Activated CD8-positive, alpha-beta T cell treated with anti-CD3 and anti-CD28 coated beads for 36 hours (primary cell): ENCODE results near the gene TUBA8. TPM values are rescaled to one million over a fixed set of nuclear protein-coding genes. Genes with fewer than 3 reads are reported as not detected.

Source experiments
- ATAC-seq: fragments of 200-7000 bp; cut with Tn5 transposase; one replicate; pipeline ENCODE4 v1.10.0; 2021; ENCODE audit warnings: mild to moderate bottlenecking, moderate library complexity
- CTCF ChIA-PET: fragments of 350-600 bp; sonication (Branson Sonifier 250); formaldehyde crosslinking; loops from one replicate; lab custom pipeline; 2021; ENCODE audit warnings: antibody characterized with exemption; lab: Charles Lee
- POLR2A ChIA-PET: fragments of 350-600 bp; sonication (Branson Sonifier 250); formaldehyde crosslinking; loops from one replicate; lab custom pipeline; 2021; ENCODE audit warnings: antibody characterized with exemption; lab: Charles Lee
- DNase-seq: peaks from one replicate; pipeline ENCODE4 v3.0.0-alpha.2; 2020
- H3K27ac Mint-ChIP-seq: one replicate; pipeline ENCODE4 v1.8.0; 2021; ENCODE audit warnings: mild to moderate bottlenecking, mixed read lengths
- H3K27me3 Mint-ChIP-seq: one replicate; pipeline ENCODE4 v1.8.0; 2021; ENCODE audit warnings: mixed read lengths
- H3K36me3 Mint-ChIP-seq: one replicate; pipeline ENCODE4 v1.8.0; 2021; ENCODE audit warnings: low read depth, mixed read lengths
- H3K4me1 Mint-ChIP-seq: one replicate; pipeline ENCODE4 v1.8.0; 2021; ENCODE audit warnings: low read depth, mixed read lengths
- H3K4me3 Mint-ChIP-seq: one replicate; pipeline ENCODE4 v1.8.0; 2021; ENCODE audit warnings: mild to moderate bottlenecking, moderate library complexity, mixed read lengths
- H3K9me3 Mint-ChIP-seq: one replicate; pipeline ENCODE4 v1.8.0; 2021; ENCODE audit warnings: mixed read lengths
- CTCF ChIP-seq: fragments of 200-600 bp; IDR thresholded peaks from one replicate; pipeline ENCODE4 v1.8.0; 2022; ENCODE audit warnings: antibody characterized with exemption, mild to moderate bottlenecking
- intact Hi-C: fragments of 100-400 bp; cut with micrococcal nuclease; formaldehyde crosslinking; loops from one replicate; pipeline ENCODE4 v1.10.0; 2022
- total RNA-seq, 2 experiments: library from RNA; stranded (reverse); gene quantifications; one replicate each; pipeline ENCODE4 v1.2.3, GENCODE V29; 2021

The TUBA8 gene
- total RNA-seq, 2 experiments from 2014 or later, result 0.56 to 0.85 TPM

- H3K4me3 Mint-ChIP-seq, result no peak overlapping the region
These were observed 3.2 kb downstream of the TUBA8 start for GRCh38 chr22:18113680-18114394.

GRCh38 chr22:18114495-18114894 lies 3.9 kb downstream of the TUBA8 start:
- Mint-ChIP-seq H3K36me3 (no peaks in the 10 kb centered on the region), H3K4me3 (no peak overlapping the region), H3K27ac (no peak overlapping the region), H3K4me1 (peaks cover 23% of the 10 kb centered on the region), H3K27me3 (peaks cover 25% of the 10 kb centered on the region), H3K9me3 (no peaks in the 10 kb centered on the region)
- DNase-seq (no peak), ATAC-seq (no peak)
- ChIA-PET POLR2A (interaction anchor here (1.3 to 1.7 kb wide), 3 partner anchors 34 to 36 kb away, joined by 3 to 4 read pairs (median 3); partner anchors contain the start of gene PEX26), CTCF (interaction anchor here (1.2 kb wide), 1 partner anchor 12 kb away, joined by 3 read pairs; no protein-coding TSS in a partner anchor)
- TF ChIP-seq CTCF, result no peak
- intact Hi-C loops, result no loop called here

More at GRCh38 chr22:18113680-18114394, 3.2 kb downstream of the TUBA8 start:
- peaks cover 27% of the 10 kb centered on the region for H3K27me3 Mint-ChIP-seq
- H3K4me1 Mint-ChIP-seq, result peaks cover 19% of the 10 kb centered on the region
- ChIA-PET CTCF (interaction anchor here (1.2 kb wide), 1 partner anchor 12 kb away, joined by 3 read pairs; no protein-coding TSS in a partner anchor), POLR2A (interaction anchor here (1.3 to 2.0 kb wide), 2 partner anchors 34 to 37 kb away, joined by 3 to 5 read pairs; partner anchors contain the start of gene PEX26)
- H3K9me3 Mint-ChIP-seq, result no peaks in the 10 kb centered on the region
- ATAC-seq, result no peak
- TF ChIP-seq CTCF, result no peak
- DNase-seq, result no peak
- intact Hi-C loops, result no loop called here
- H3K36me3 Mint-ChIP-seq, result no peaks in the 10 kb centered on the region
- no peak overlapping the region for H3K27ac Mint-ChIP-seq

GRCh38 chr22:18114976-18115652 lies 4.5 kb downstream of the TUBA8 start:
- H3K4me3 Mint-ChIP-seq, result no peak overlapping the region
- no peaks in the 10 kb centered on the region for H3K36me3 Mint-ChIP-seq
- CTCF ChIA-PET, result interaction anchor here (1.2 kb wide), 1 partner anchor 11 kb away, joined by 3 read pairs; no protein-coding TSS in a partner anchor
- ATAC-seq, result no peak
- peaks cover 18% of the 10 kb centered on the region for H3K27me3 Mint-ChIP-seq
- H3K27ac Mint-ChIP-seq, result no peak overlapping the region
- no peaks in the 10 kb centered on the region for H3K9me3 Mint-ChIP-seq
- intact Hi-C loops, result no loop called here
- POLR2A ChIA-PET, result interaction anchor here (1.4 to 1.7 kb wide), 2 partner anchors 34 to 37 kb away, joined by 3 to 4 read pairs; partner anchors contain the start of gene PEX26
- DNase-seq, result no peak
- no peak for TF ChIP-seq CTCF
- H3K4me1 Mint-ChIP-seq, result peaks cover 21% of the 10 kb centered on the region

- H3K27ac Mint-ChIP-seq, result no peak overlapping the region
- ChIA-PET POLR2A (interaction anchor here (1.4 to 1.7 kb wide), 2 partner anchors 33 to 38 kb away, joined by 3 to 4 read pairs; partner anchors contain the start of gene PEX26), CTCF (no interaction called here)
- no peak overlapping the region for H3K4me3 Mint-ChIP-seq
- no peak for ATAC-seq
- H3K9me3 Mint-ChIP-seq, result no peaks in the 10 kb centered on the region
- H3K4me1 Mint-ChIP-seq, result peaks cover 23% of the 10 kb centered on the region
- TF ChIP-seq CTCF, result no peak
- H3K36me3 Mint-ChIP-seq, result no peaks in the 10 kb centered on the region
- DNase-seq, result no peak
- peaks cover 15% of the 10 kb centered on the region for H3K27me3 Mint-ChIP-seq
- intact Hi-C loops, result no loop called here
These were observed 5.3 kb downstream of the TUBA8 start for GRCh38 chr22:18115906-18116371.
